ENCODE results near the gene SLC46A1. TPM values are rescaled to one million over a fixed set of nuclear protein-coding genes. Genes with fewer than 3 reads are reported as not detected.

SLC46A1 gene
- total and polyA plus RNA-seq, 2 of the 13 experiments (the other 11 are each of a cell fraction or from before 2014, with no cell fraction given) = 19.6 to 22.6 TPM

- TF ChIP-seq SOX6 (IDR thresholded peaks at IDR 0.05) = no peak
- peak; percentile 76 for TF ChIP-seq SOX6 (CRISPR knock-in tag; IDR thresholded peaks at IDR 0.05)
- TF ChIP-seq THAP9 (CRISPR knock-in tag; IDR thresholded peaks at IDR 0.05; ENCODE audit: borderline replicate concordance) = no peak
- no peak for TF ChIP-seq ZNF124 (CRISPR knock-in tag; IDR thresholded peaks at IDR 0.05)
- TF ChIP-seq, protein P1, sequence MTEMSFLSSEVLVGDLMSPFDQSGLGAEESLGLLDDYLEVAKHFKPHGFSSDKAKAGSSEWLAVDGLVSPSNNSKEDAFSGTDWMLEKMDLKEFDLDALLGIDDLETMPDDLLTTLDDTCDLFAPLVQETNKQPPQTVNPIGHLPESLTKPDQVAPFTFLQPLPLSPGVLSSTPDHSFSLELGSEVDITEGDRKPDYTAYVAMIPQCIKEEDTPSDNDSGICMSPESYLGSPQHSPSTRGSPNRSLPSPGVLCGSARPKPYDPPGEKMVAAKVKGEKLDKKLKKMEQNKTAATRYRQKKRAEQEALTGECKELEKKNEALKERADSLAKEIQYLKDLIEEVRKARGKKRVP (CRISPR knock-in tag; IDR thresholded peaks at IDR 0.05) = peak in 1 of 2 experiments; percentile 96; a peak in 2 of 4 replicates
- no peak for TF ChIP-seq POGZ (CRISPR knock-in tag; IDR thresholded peaks at IDR 0.05)
- TF ChIP-seq DNMT1 (CRISPR knock-in tag; IDR thresholded peaks at IDR 0.05) = no peak
- TF ChIP-seq, protein P2, sequence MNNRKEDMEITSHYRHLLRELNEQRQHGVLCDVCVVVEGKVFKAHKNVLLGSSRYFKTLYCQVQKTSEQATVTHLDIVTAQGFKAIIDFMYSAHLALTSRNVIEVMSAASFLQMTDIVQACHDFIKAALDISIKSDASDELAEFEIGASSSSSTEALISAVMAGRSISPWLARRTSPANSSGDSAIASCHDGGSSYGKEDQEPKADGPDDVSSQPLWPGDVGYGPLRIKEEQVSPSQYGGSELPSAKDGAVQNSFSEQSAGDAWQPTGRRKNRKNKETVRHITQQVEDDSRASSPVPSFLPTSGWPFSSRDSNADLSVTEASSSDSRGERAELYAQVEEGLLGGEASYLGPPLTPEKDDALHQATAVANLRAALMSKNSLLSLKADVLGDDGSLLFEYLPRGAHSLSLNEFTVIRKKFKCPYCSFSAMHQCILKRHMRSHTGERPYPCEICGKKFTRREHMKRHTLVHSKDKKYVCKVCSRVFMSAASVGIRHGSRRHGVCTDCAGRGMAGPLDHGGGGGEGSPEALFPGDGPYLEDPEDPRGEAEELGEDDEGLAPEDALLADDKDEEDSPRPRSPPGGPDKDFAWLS (CRISPR knock-in tag; IDR thresholded peaks at IDR 0.05; ENCODE audit: borderline replicate concordance) = no peak
- no peak for TF ChIP-seq ASH2L (IDR thresholded peaks at IDR 0.05; ENCODE audit: insufficient read length, low read depth, low read length)
- TF ChIP-seq SP1 (IDR thresholded peaks at IDR 0.05) = no peak
- no peak for TF ChIP-seq SP1 (CRISPR knock-in tag; IDR thresholded peaks at IDR 0.05)
- TF ChIP-seq THYN1 (CRISPR knock-in tag; IDR thresholded peaks at IDR 0.05; ENCODE audit: borderline replicate concordance, low read depth) = no peak
- TF ChIP-seq ZNF34 (CRISPR knock-in tag; IDR thresholded peaks at IDR 0.05; ENCODE audit: borderline replicate concordance) = no peak
- no peak for TF ChIP-seq NRL (CRISPR knock-in tag; IDR thresholded peaks at IDR 0.05; ENCODE audit: borderline replicate concordance)
- TF ChIP-seq, protein P3, sequence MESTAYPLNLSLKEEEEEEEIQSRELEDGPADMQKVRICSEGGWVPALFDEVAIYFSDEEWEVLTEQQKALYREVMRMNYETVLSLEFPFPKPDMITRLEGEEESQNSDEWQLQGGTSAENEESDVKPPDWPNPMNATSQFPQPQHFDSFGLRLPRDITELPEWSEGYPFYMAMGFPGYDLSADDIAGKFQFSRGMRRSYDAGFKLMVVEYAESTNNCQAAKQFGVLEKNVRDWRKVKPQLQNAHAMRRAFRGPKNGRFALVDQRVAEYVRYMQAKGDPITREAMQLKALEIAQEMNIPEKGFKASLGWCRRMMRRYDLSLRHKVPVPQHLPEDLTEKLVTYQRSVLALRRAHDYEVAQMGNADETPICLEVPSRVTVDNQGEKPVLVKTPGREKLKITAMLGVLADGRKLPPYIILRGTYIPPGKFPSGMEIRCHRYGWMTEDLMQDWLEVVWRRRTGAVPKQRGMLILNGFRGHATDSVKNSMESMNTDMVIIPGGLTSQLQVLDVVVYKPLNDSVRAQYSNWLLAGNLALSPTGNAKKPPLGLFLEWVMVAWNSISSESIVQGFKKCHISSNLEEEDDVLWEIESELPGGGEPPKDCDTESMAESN (CRISPR knock-in tag; conservative IDR thresholded peaks at IDR 0.05) = no peak
- no peak for TF ChIP-seq CTCF (CRISPR knock-in tag; IDR thresholded peaks at IDR 0.05)
- TF ChIP-seq SIN3A (IDR thresholded peaks at IDR 0.05; ENCODE audit: borderline replicate concordance, low read depth, low read length) = no peak
Observed at GRCh38 chr17:28379814-28380801, 25.9 kb downstream of the SLC46A1 start (continued).
